GM12864 (cell line): ENCODE measurements around the gene PAK2.

Experiments
- DNase-seq: peaks from one replicate; pipeline ENCODE4 v3.0.0-alpha.2; 2011; ENCODE audit warnings: low read depth
- H3K4me3 ChIP-seq: 2 replicates; pipeline ENCODE4 v1.5.1; 2011; ENCODE audit warnings: mild to moderate bottlenecking, low read depth, low read length, control low read depth
- CTCF ChIP-seq: IDR thresholded peaks from 2 replicates; pipeline ENCODE4 v1.5.1; 2011; ENCODE audit warnings: low read depth, mild to moderate bottlenecking, moderate library complexity, low read length, control low read depth, inconsistent platforms; ENCODE audit errors: missing control alignments

PAK2 gene

GRCh38 chr3:196782511-196782910 is 42.9 kb downstream of the PAK2 start:
- TF ChIP-seq CTCF, result no peak
- no peak overlapping the region for H3K4me3 ChIP-seq
- no peak for DNase-seq

GRCh38 chr3:196788528-196788927 is 48.9 kb downstream of the PAK2 start:
- no peak for DNase-seq
- TF ChIP-seq CTCF, result no peak

GRCh38 chr3:196789885-196790359 is 50.3 kb downstream of the PAK2 start:
- no peak for TF ChIP-seq CTCF
- no peak overlapping the region for H3K4me3 ChIP-seq
- DNase-seq, result no peak

More at GRCh38 chr3:196788528-196788927, 48.9 kb downstream of the PAK2 start:
- H3K4me3 ChIP-seq, result no peak overlapping the region

GRCh38 chr3:196790636-196791035 is 51.0 kb downstream of the PAK2 start:
- H3K4me3 ChIP-seq, result no peak overlapping the region
- TF ChIP-seq CTCF, result no peak

GRCh38 chr3:196792771-196793170 is 53.1 kb downstream of the PAK2 start:
- DNase-seq, result no peak
- H3K4me3 ChIP-seq, result no peak overlapping the region
- no peak for TF ChIP-seq CTCF

More at GRCh38 chr3:196790636-196791035, 51.0 kb downstream of the PAK2 start:
- DNase-seq, result no peak

- no peak overlapping the region for H3K4me3 ChIP-seq
These were observed 53.6 kb downstream of the PAK2 start for GRCh38 chr3:196793246-196793645.

More at GRCh38 chr3:196793246-196793645, 53.6 kb downstream of the PAK2 start:
- TF ChIP-seq CTCF, result no peak
- no peak for DNase-seq
